Subcutaneous adipose tissue (tissue), 4 donors: ENCODE results near the gene RGS16. TPM values are rescaled to one million over a fixed set of nuclear protein-coding genes. Genes with fewer than 3 reads are reported as not detected.

Experiments used
- CTCF ChIP-seq: fragments of 450-650 bp; IDR thresholded peaks from one replicate; pipeline ENCODE4 v1.5.1; 2016; ENCODE audit warnings: low read depth, mild to moderate bottlenecking, control low read depth, antibody characterized with exemption, moderate library complexity
- total RNA-seq, 4 donors: library from RNA; depleted of rRNA; stranded (reverse); fragments of >200 nt; gene quantifications; one replicate each; pipeline ENCODE4 v1.1.0, GENCODE V29; 2016

Gene RGS16, protein sequence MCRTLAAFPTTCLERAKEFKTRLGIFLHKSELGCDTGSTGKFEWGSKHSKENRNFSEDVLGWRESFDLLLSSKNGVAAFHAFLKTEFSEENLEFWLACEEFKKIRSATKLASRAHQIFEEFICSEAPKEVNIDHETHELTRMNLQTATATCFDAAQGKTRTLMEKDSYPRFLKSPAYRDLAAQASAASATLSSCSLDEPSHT
- total RNA-seq: under 1 TPM; 0.49 to 0.88 (median 0.80) TPM

GRCh38 chr1:182604175-182605164 lies at the start of gene RGS16:
TSS of gene RGS16 (minus strand) at chr1:182604389. CDS start at chr1:182604259, 130 bp downstream.
- no peak for TF ChIP-seq CTCF

DNA sequence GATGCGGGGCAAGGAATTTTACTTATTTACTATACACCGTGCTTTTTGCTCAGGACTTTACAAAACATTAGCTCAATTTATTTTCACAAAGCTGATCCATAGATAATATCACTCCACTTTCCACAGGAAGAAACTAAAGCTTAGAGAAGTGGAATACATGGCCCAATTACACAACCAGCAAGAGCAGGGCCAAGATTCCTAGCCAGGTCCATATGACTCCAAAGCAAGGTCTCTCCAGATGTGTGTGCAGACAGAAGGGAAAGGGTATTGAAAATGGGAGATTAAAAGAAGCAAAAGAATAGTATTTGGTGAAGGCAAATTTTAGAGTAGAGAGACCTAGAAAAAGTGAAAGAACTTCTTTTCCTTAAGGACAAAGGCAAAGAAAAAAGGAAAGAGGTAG lies 49.8 kb upstream of the RGS16 start:
- no peak for TF ChIP-seq CTCF

DNA sequence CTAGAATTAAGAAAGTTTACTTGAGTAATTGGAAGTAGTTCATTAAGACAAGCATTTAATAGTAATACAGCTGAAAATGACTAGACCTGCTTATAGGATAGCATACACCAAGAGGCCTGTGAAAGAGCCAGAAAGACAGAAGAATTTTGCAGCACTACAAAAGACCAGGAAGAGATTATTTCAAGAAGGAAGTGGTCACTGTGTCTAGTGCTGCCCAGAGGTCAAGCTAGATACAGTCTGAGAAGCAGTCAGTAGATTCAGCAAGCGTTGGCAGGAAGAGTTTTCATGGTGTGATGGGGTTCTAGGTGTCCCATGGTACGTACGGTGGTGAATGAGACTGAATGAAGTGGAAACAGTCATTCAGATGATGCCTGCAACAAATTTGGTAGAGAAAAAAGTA lies 48.7 kb upstream of the RGS16 start:
- TF ChIP-seq CTCF: no peak

DNA sequence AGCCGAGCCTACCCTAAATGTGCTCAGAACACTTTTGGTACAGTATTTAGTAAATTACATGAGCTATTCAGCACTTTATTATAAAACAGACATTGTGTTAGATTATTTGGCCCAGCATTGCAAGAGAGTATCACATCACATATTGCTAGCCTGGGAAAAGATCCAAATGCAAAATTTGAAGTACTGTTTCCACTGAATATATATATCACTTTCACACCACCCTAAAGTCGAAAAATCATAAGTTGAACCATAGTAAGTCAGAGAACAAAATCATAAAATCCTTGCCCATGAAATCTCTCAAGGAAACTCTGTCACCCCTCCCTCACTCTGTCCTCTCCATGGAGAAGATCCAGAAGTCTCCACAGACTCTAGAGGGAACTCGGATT lies 47.1 kb upstream of the RGS16 start:
- TF ChIP-seq CTCF: no peak

DNA sequence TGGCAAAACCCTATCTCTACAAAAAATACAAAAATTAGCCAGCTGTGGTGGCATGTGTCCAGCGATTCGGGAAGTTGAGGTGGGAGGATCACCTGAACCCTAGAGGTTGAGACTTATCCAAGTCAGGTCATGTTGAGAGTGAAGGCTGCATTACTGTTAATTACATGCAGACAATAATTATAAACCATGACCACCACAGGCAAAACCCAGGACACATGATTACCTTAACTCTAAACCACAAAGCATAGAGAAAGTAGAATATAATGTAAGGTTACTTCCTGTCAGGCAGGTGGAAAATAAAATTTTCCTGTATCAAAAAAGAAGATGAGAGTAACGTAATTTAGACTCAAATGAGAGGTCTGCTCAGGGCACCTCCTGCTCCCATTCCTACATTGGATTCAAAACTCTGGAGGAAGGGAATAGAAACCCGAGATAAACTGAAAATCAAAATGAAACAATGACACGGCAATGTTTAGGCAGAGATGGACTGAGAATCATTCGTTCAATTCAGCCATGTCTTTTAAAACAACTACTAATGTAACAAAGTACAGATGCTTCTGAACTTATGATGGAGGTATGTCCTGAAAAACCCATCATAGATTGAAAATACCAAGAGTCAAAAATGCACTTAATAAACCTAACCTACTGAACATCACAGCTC lies 46.6 kb upstream of the RGS16 start:
- TF ChIP-seq CTCF: no peak

GRCh38 chr1:182649041-182649440 lies 44.9 kb upstream of the RGS16 start:
- no peak for TF ChIP-seq CTCF

DNA sequence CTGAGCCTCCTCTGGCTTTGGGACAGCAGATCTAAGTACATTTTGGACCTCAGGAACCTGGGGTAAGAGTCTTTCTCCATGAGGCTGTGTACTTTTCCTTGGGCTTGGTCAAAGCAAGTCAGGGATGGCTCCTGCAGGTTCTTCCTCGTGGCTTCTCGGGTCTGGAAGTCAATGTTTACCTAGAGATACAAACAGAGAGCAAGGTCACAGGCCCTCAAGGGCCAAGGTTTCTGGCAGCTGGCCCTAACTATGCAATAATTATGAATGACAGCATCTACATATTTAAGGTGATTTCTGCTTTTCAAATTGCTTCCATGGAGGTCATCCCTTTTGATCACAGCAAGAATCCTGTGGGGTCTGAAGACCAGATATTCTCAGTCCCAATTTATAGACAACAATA lies 42.5 kb upstream of the RGS16 start:
- TF ChIP-seq CTCF: no peak
